C4-2B (cell line): ENCODE results near the gene PDLIM1.

Experiments used
- CTCF ChIP-seq: fragments of 450-650 bp; conservative IDR thresholded peaks from 2 replicates; pipeline ENCODE4 v1.5.1; 2017; ENCODE audit warnings: mild to moderate bottlenecking
- ZFX ChIP-seq: fragments of 450-650 bp; IDR thresholded peaks from 2 replicates; pipeline ENCODE4 v1.6.1; 2017

GRCh38 chr10:95262763-95263518 is 27.9 kb downstream of the PDLIM1 start:
- TF ChIP-seq CTCF (no peak), ZFX (no peak)
